Erythroblast (primary cell): ENCODE data around the gene DRC3.

Experiments used
- GATA1 ChIP-seq: IDR thresholded peaks from 2 replicates; pipeline ENCODE4 v1.6.1; 2011; ENCODE audit warnings: low read depth, mild to moderate bottlenecking, control low read depth, low read length, moderate library complexity
- POLR2A ChIP-seq: IDR thresholded peaks from 2 replicates; pipeline ENCODE4 v1.6.1; 2011; ENCODE audit warnings: mild to moderate bottlenecking, low read length

- no peak for TF ChIP-seq POLR2A
- no peak for TF ChIP-seq GATA1
Observed at GRCh38 chr17:18045691-18046350, 73.2 kb downstream of the DRC3 start.
